HG03039 (cell line): ENCODE results near the gene CABCOCO1.

ENCODE experiments used
- ATAC-seq: cut with Tn5 transposase; IDR thresholded peaks from one replicate; pipeline ENCODE4 v1.9.1; 2021; ENCODE audit warnings: mild to moderate bottlenecking, moderate library complexity; ENCODE audit not compliant: unreplicated experiment

CABCOCO1 gene

GRCh38 chr10:61662794-61663259 lies at the start of gene CABCOCO1:
Gene CABCOCO1, plus strand, starts transcription at chr10:61662929. Its CDS starts 44 bp downstream, at chr10:61662973.
- no peak for ATAC-seq

- ATAC-seq: no peak
These were observed 49.1 kb upstream of the CABCOCO1 start for GRCh38 chr10:61613665-61614064.

GRCh38 chr10:61616611-61617010 lies 46.1 kb upstream of the CABCOCO1 start:
- no peak for ATAC-seq

- ATAC-seq: no peak
These were observed 45.5 kb upstream of the CABCOCO1 start for GRCh38 chr10:61617180-61617579.

GRCh38 chr10:61617586-61617985 lies 45.1 kb upstream of the CABCOCO1 start:
- no peak for ATAC-seq

GRCh38 chr10:61618388-61618961 lies 44.3 kb upstream of the CABCOCO1 start:
- ATAC-seq: no peak

GRCh38 chr10:61620506-61620905 lies 42.2 kb upstream of the CABCOCO1 start:
- ATAC-seq: no peak

GRCh38 chr10:61621605-61622051 lies 41.1 kb upstream of the CABCOCO1 start:
- ATAC-seq: no peak

GRCh38 chr10:61623161-61623560 lies 39.6 kb upstream of the CABCOCO1 start:
- no peak for ATAC-seq

- ATAC-seq: no peak
These were observed 36.5 kb upstream of the CABCOCO1 start for GRCh38 chr10:61626209-61626608.

- no peak for ATAC-seq
These were observed 35.5 kb upstream of the CABCOCO1 start for GRCh38 chr10:61627266-61627665.

GRCh38 chr10:61628151-61628874 lies 34.4 kb upstream of the CABCOCO1 start:
- ATAC-seq: no peak

GRCh38 chr10:61628875-61629513 lies 33.7 kb upstream of the CABCOCO1 start:
- no peak for ATAC-seq

GRCh38 chr10:61629576-61629975 lies 33.2 kb upstream of the CABCOCO1 start:
- ATAC-seq: no peak

GRCh38 chr10:61632057-61632670 lies 30.6 kb upstream of the CABCOCO1 start:
- ATAC-seq: no peak

- ATAC-seq: no peak
These were observed 29.1 kb upstream of the CABCOCO1 start for GRCh38 chr10:61633665-61634064.

- ATAC-seq: no peak
These were observed 28.0 kb upstream of the CABCOCO1 start for GRCh38 chr10:61634746-61635145.

GRCh38 chr10:61635471-61635870 lies 27.3 kb upstream of the CABCOCO1 start:
- no peak for ATAC-seq

- no peak for ATAC-seq
These were observed 26.8 kb upstream of the CABCOCO1 start for GRCh38 chr10:61635932-61636331.

GRCh38 chr10:61639952-61640351 lies 22.8 kb upstream of the CABCOCO1 start:
- no peak for ATAC-seq

- ATAC-seq: no peak
These were observed 21.9 kb upstream of the CABCOCO1 start for GRCh38 chr10:61640856-61641255.
